Kidney (tissue), 14 donors: ENCODE data around the gene PRKCE. TPM values are rescaled to one million over a fixed set of nuclear protein-coding genes. Genes with fewer than 3 reads are reported as not detected.

Experiments
- DNase-seq, 5 donors: peaks; one replicate each; pipeline ENCODE4 v3.0.0-alpha.2; 2013 to 2020
- FAIRE-seq: peaks from 2 replicates; lab custom pipeline; 2012; peaks lifted over from hg19 to GRCh38; lab: Jason Lieb, UNC
- H3K27ac ChIP-seq, 2 donors: one replicate each; pipeline ENCODE4 v1.7.0; 2013; ENCODE audit warnings: low read depth in 2 of 2, low read length in 2 of 2, inconsistent platforms in 1 of 2
- H3K27me3 ChIP-seq: one replicate; pipeline ENCODE4 v1.7.1; 2013; ENCODE audit warnings: low read length, inconsistent platforms; ENCODE audit not compliant: control insufficient read depth, insufficient read depth
- H3K36me3 ChIP-seq, 3 donors: one replicate each; pipeline versions ENCODE4 v1.7.0 to v1.7.1; 2013; ENCODE audit warnings: low read length in 3 of 3, control low read depth in 1 of 3, inconsistent platforms in 1 of 3; ENCODE audit not compliant: insufficient read depth in 3 of 3, control insufficient read depth in 2 of 3
- H3K4me1 ChIP-seq, 3 donors: one replicate each; pipeline versions ENCODE4 v1.7.0 to v1.7.1; 2013; ENCODE audit warnings: low read length in 3 of 3, inconsistent platforms in 1 of 3, low read depth in 1 of 3; ENCODE audit not compliant: control insufficient read depth in 2 of 3, insufficient read depth in 2 of 3
- H3K4me3 ChIP-seq, 3 donors: one replicate each; pipeline versions ENCODE4 v1.7.0 to v1.8.1; 2013; ENCODE audit warnings: low read length in 3 of 3, control low read depth in 1 of 3, inconsistent platforms in 1 of 3
- H3K9ac ChIP-seq, 3 donors: one replicate each; pipeline versions ENCODE4 v1.7.0 to v1.7.1; 2013; ENCODE audit warnings: low read length in 3 of 3, control low read depth in 1 of 3, inconsistent platforms in 1 of 3
- H3K9me3 ChIP-seq, 3 donors: one replicate each; pipeline versions ENCODE4 v1.7.0 to v1.7.1; 2013; ENCODE audit warnings: low read length in 3 of 3, control low read depth in 1 of 3, inconsistent platforms in 1 of 3; ENCODE audit not compliant: control insufficient read depth in 2 of 3, insufficient read depth in 1 of 3
- intact Hi-C: fragments of 100-400 bp; cut with DNase I; formaldehyde crosslinking; loops from one replicate; pipeline ENCODE4 v1.11.1; 2022
- polyA plus RNA-seq: library from polyadenylated mRNA; stranded (reverse); fragments of 350-450 nt; fragmentation: Illumina TruSeq; extraction: RNeasy Lipid Tissue Mini Kit (QIAGEN cat#74804); gene quantifications from one replicate; pipeline ENCODE4 v1.2.3, GENCODE V29; 2014; ENCODE audit warnings: low read depth, low replicate concordance; ENCODE audit not compliant: insufficient read depth
- total RNA-seq: library from RNA; stranded (reverse); fragmentation: NEBNext Ultra II Directional; extraction: Animal tissue kit (Norgen Biotek cat#: 25700); gene quantifications from one replicate; pipeline ENCODE4 v1.2.1, GENCODE V29; 2021
- TF ChIP-seq, protein P1 (sequence below): IDR thresholded peaks from 3 replicates; pipeline ENCODE4 v1.5.1; 2012; ENCODE audit warnings: mild to moderate bottlenecking, moderate library complexity, borderline replicate concordance; ENCODE audit not compliant: insufficient read depth; ENCODE audit errors: extremely low read depth
- donor health status: control.
- donor health status: control.
- donor health status: control.
- donor health status: control.
- donor health status: control.
- donor health status: DM: yes; HTN: yes; CAD: no.
- donor health status: Normal renal cell carcinoma (clear cell type).

Gene PRKCE
- total and polyA plus RNA-seq, 2 donors from 2014 or later = 11.1 to 27.3 TPM

DNA sequence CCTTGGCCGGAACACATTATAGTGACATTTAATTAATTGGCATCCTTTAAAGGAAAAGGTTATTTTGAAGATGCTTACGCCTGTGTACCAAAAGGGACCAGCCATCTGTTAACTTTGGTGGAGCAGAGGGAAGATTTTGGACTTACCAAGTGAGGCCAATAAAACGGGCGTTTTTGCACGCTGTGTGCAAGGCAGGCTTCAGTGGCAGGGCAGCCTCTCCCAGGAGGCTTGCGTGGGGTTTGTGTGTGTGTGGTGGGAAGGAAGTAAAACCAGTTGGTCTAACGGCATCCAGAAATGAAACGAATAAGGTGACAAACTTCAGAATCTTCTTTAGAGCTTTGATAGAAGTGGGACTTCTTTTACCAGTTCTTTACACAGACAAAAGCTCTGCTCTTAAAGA, 191.7 kb downstream of the PRKCE start:
- no peak overlapping the region for H3K27ac ChIP-seq
- DNase-seq = no peak
- intact Hi-C loops = no loop called here
- peaks cover 0 to 4% (median 0%) of the 10 kb centered on the region in 3 donors for H3K4me1 ChIP-seq
- H3K9ac ChIP-seq = no peak overlapping the region
- no peaks in the 10 kb centered on the region for H3K36me3 ChIP-seq
- H3K9me3 ChIP-seq = no peaks in the 10 kb centered on the region
- FAIRE-seq = no peak
- TF ChIP-seq, protein P1, sequence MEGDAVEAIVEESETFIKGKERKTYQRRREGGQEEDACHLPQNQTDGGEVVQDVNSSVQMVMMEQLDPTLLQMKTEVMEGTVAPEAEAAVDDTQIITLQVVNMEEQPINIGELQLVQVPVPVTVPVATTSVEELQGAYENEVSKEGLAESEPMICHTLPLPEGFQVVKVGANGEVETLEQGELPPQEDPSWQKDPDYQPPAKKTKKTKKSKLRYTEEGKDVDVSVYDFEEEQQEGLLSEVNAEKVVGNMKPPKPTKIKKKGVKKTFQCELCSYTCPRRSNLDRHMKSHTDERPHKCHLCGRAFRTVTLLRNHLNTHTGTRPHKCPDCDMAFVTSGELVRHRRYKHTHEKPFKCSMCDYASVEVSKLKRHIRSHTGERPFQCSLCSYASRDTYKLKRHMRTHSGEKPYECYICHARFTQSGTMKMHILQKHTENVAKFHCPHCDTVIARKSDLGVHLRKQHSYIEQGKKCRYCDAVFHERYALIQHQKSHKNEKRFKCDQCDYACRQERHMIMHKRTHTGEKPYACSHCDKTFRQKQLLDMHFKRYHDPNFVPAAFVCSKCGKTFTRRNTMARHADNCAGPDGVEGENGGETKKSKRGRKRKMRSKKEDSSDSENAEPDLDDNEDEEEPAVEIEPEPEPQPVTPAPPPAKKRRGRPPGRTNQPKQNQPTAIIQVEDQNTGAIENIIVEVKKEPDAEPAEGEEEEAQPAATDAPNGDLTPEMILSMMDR = no peak
- H3K4me3 ChIP-seq = no peak overlapping the region
- no peaks in the 10 kb centered on the region for H3K27me3 ChIP-seq

DNA sequence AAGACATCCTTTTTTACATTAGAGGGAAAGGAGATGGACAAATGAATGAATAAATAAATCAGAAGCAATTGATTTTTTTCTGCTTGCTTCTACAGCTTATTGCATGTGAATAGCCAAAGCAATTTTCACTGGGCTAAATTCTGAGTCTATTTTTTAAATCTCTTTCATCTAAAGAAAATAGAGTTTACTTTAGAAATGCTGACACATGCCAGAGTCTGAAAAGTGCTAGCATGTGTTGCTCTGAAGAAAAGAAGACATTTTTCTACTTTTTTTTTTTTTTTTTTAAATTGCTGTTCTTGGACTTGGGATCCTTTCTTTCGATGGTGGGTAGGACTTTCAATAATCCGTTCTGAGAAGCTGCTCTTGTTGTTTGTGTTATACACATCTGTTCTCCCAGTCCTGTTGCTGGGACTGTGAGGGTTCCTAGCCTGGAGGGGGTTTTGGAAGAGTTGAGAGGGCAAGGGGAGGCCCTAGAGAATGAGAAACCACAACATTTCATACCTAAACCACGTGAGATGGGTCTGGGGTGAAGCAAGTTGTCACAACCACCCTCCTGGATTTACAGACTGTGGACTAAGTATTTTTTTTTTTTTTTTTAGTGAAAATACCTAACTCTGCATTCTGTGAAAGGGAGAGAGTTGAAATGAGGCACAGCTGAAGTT, 193.5 kb downstream of the PRKCE start:
- TF ChIP-seq, protein P1 = no peak
- H3K4me1 ChIP-seq = peaks cover 0 to 2% (median 0%) of the 10 kb centered on the region in 3 donors
- intact Hi-C loops = no loop called here
- DNase-seq = no peak
- H3K4me3 ChIP-seq = no peak overlapping the region
- no peaks in the 10 kb centered on the region for H3K9me3 ChIP-seq
- no peak overlapping the region for H3K9ac ChIP-seq
- H3K36me3 ChIP-seq = no peaks in the 10 kb centered on the region
- FAIRE-seq = no peak
- H3K27ac ChIP-seq = no peak overlapping the region
- H3K27me3 ChIP-seq = no peaks in the 10 kb centered on the region

DNA sequence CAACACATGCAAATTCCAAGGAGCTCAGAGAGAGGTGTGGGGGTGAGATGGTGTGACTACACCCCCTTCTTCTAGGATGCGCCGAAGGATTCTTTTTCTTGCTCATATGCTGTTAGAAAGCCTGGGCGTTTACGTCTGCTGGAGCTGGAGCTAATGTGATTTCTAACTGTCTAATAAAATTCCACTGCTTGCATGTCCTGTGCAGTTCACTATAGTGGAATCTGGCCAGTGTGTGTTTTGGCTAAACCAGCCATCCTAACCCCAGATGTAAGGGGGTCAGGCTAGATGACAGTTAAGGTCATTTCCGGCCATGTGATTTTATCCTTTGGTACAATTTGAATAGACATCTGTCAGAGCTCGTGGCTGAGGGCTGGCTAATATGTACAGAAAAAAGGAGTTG, 194.1 kb downstream of the PRKCE start:
- TF ChIP-seq, protein P1 = no peak
- H3K27me3 ChIP-seq = no peaks in the 10 kb centered on the region
- FAIRE-seq = no peak
- H3K27ac ChIP-seq = no peak overlapping the region
- no peak for DNase-seq
- intact Hi-C loops = no loop called here
- no peaks in the 10 kb centered on the region for H3K36me3 ChIP-seq
- no peak overlapping the region for H3K9ac ChIP-seq
- H3K9me3 ChIP-seq = no peaks in the 10 kb centered on the region
- H3K4me3 ChIP-seq = no peak overlapping the region
- no peaks in the 10 kb centered on the region for H3K4me1 ChIP-seq
